ENCODE results near the gene ORC6.

Gene ORC6

DNA sequence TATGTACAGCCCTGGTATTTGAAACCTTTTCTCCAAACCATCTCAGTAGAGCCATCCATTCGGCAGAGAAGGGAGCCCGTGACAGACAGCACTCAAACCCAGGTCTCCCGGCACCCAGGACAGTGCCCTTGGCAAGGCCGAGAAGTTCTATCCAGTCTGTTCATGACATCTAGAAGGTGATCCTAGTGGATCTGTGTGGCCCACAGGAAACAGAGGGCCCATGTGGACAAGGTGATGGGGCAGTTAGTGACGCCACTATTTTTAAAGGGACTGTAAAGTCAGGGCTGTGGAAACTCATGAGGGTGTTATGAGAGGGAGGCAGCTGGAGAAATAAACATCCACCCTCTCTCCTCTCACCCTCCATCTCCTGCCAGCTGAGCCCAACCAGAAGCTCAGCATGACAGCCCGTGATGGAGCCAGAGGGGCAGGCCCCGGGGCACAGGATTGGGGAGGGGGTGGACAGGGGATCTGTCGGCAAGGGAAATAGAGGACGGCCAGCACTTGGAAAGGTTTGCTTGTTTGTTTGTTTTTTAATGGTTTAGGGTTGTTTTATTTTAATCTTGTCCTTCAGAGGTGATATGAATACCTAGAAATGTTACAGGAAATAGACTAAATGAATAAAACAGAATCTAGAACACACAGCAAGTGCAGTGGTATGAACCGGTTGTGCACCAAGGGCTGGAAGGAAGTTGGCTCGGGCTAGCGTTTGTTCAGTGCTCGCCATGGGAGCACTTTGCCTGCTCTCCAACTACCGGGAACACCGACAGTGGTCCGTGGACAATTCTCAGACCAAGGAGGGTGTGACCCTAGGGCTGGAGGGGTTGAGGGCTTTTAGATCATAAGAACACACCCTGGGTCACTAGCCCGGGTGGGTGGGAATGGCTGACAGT, 41.6 kb downstream of the ORC6 start:
- DNase-seq (no peak), ATAC-seq (replicated peaks) (no peak)
- Mint-ChIP-seq H3K4me3 (no peak overlapping the region), H3K4me1 (ENCODE audit: low read depth in 2 of 2) (no peaks in the 10 kb centered on the region), H3K27me3 (peaks cover 5 to 27% of the 10 kb centered on the region in 2 donors), H3K27ac (no peak overlapping the region), H3K36me3 (ENCODE audit: insufficient read depth) (no peaks in the 10 kb centered on the region), H3K9me3 (no peaks in the 10 kb centered on the region)

DNA sequence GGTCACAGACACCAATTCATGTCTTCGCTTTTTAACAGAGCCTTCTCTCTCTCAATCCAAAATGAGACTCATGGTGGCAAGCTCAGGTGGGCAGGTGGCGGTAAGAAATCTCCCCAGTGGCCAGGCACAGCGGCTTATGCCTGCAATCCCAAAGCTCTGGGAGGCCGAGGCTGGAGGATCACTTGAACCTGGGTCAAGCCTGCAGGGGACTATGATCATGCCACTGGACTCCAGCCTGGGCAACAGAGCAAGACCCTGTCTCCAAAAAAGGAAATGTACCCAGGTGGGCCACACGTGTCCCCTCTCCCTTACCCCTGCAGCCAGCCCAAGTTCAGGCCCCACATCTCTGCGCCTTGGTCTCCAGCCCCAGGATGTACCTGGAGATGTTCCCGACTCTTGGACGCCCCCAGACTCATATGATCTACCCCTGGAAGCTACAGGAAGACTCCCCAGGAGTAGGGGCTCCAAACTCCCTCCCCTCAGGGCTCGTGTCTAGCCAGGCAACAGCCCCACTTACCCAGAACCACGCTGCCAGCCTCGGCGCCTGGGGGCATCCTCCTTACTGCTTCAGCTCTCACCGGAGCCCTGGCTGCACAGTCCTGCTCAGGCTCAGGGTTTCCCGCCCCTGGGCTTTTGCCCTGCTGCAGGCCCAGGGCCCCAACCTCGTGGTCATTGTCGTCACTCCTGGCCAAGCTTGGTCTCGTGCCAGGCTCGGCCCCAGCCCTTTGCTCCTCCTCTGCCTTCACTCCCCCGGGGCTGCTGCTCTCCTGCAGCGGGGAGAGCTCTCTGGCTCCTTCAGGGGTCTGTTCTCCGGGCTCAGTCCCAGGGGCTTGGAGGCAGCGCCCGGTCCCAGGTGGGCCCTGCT, 42.5 kb downstream of the ORC6 start:
- no peak for ATAC-seq (replicated peaks)
- H3K9me3 Mint-ChIP-seq, result no peaks in the 10 kb centered on the region
- H3K4me1 Mint-ChIP-seq (ENCODE audit: low read depth in 2 of 2), result no peaks in the 10 kb centered on the region
- H3K27ac Mint-ChIP-seq, result no peak overlapping the region
- H3K27me3 Mint-ChIP-seq, result peaks cover 0 to 27% of the 10 kb centered on the region in 2 donors
- no peaks in the 10 kb centered on the region for H3K36me3 Mint-ChIP-seq (ENCODE audit: insufficient read depth)
- H3K4me3 Mint-ChIP-seq, result no peak overlapping the region
- DNase-seq, result no peak

DNA sequence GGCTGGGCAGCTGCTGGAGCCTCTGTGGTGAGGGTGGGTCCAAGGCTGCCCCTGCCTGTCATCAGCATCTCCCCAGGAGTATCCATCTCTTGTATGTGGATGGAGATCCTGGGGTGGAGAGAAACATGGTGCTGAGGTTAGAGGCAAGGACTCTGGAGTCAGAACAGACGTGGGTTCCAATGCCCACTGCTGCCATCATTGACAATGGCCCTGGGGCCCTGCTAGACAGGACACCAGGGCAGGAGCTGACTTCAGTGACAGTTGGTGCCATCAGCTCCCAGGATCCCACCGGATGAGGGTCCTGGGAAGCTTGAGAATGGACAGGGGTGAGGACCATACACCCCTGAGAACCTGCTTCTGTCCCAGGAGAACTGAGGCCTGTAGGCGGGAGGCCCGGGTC, 43.1 kb downstream of the ORC6 start:
- H3K27ac Mint-ChIP-seq, result no peak overlapping the region
- no peaks in the 10 kb centered on the region for H3K4me1 Mint-ChIP-seq (ENCODE audit: low read depth in 2 of 2)
- peaks cover 0 to 27% of the 10 kb centered on the region in 2 donors for H3K27me3 Mint-ChIP-seq
- H3K9me3 Mint-ChIP-seq, result no peaks in the 10 kb centered on the region
- H3K36me3 Mint-ChIP-seq (ENCODE audit: insufficient read depth), result no peaks in the 10 kb centered on the region
- DNase-seq (no peak), ATAC-seq (replicated peaks) (no peak)
- H3K4me3 Mint-ChIP-seq, result no peak overlapping the region

DNA sequence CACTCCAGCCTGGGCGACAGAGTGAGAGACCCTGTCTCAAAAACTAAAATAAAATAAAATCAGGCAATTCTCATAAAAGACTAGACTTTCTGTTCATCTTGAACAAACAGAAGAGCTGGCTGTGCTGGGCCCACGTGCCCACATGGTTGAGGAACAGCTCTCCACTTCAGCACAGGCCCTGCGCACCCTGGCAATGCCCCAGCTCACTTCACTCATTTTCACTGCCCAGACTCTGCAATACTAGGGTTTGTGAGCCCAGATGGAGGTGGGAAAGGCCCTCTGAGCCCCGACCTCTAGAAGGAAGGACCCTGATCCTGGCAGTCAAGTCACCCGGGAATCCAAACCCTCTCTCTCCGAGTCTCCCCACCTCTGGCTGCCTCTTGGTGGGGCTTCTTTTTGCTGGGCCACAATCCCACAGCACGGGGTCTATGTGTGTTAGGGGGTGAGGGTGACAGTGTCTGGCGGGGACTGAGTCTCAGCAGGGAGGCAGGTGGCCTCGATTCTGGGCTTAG, 43.9 kb downstream of the ORC6 start:
- Mint-ChIP-seq H3K36me3 (ENCODE audit: insufficient read depth) (no peaks in the 10 kb centered on the region), H3K27ac (no peak overlapping the region), H3K9me3 (no peaks in the 10 kb centered on the region), H3K4me3 (no peak overlapping the region), H3K4me1 (ENCODE audit: low read depth in 2 of 2) (no peaks in the 10 kb centered on the region), H3K27me3 (peaks cover 0 to 27% of the 10 kb centered on the region in 2 donors)
- ATAC-seq (replicated peaks), result no peak
- DNase-seq, result no peak

DNA sequence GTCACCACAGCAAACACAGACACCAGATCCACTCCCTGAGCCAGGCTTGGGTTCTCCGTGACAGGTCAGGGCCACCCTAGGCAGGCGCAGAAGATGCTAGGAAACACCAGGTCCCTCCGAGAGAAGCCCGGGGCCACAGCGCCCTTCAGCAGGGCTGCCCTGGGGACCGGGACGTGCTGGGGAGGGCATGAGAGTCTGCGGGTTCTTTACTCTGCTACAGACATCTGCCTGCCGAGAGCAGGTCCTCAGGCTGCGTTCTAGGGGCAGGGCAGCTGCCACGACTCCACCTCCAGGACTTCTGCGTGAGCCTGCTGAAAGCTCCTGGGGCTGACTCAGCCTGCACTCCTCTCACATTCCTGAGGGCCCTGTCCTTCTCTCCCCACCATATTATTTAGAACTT, 47.2 kb downstream of the ORC6 start:
- DNase-seq (no peak), ATAC-seq (replicated peaks) (no peak)
- H3K4me3 Mint-ChIP-seq, result no peak overlapping the region

DNA sequence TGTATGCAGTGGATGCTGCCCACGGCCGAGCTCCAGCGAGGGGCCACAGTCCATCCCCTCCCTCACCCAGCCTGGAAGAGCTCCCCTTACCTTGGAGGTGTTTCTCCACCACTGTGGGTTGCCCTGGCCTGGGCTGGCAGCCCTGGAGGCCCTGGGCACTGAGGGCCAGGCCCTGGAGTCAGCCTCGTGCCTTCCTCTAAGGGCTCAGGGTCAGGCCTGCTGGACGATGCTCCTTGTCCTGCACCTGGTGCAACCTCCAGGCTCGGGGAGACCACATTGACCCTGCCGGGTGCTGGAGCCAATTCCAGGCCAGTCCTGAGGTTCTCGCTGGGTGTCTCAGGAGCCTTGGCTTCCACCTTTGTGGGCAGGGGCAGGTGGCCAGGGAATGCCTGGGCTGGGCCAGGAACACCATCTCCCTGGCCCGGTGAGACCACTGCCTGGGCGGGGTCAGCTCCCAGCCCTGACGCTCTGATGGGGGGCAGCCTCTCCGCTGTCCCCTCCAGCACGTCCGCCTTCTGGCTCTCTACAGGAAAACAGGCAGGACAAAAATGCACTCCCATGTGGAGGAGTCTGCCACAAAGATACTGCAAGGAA, 48.3 kb downstream of the ORC6 start:
- Mint-ChIP-seq H3K4me3 (no peak overlapping the region), H3K27me3 (no peaks in the 10 kb centered on the region), H3K4me1 (ENCODE audit: low read depth in 2 of 2) (no peaks in the 10 kb centered on the region), H3K36me3 (ENCODE audit: insufficient read depth) (no peaks in the 10 kb centered on the region), H3K27ac (no peak overlapping the region), H3K9me3 (no peaks in the 10 kb centered on the region)
- no peak for ATAC-seq (replicated peaks)
- no peak for DNase-seq

More for the DNA sequence above, 47.2 kb downstream of the ORC6 start:
- no peaks in the 10 kb centered on the region for H3K4me1 Mint-ChIP-seq (ENCODE audit: low read depth in 2 of 2)
- no peaks in the 10 kb centered on the region for H3K27me3 Mint-ChIP-seq
- no peaks in the 10 kb centered on the region for H3K9me3 Mint-ChIP-seq
- no peaks in the 10 kb centered on the region for H3K36me3 Mint-ChIP-seq (ENCODE audit: insufficient read depth)
- no peak overlapping the region for H3K27ac Mint-ChIP-seq

DNA sequence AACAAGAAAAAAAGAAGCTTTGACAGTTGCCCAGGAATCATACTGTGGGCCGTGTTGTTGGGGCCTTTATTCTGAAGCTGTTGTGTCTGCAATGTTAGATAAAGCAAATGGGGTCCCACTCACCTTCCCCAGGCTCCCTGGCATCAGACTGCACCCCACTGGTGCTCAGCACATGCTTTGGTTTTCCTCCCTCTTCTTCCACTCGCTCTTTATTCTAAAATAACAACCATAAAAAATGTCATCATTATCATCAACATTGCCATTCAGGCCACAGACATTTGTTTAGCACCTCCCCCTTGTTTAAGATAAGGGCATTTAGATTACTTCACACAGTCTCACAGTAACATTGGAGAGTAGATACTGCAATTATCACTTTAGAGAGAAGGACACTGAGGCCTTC, 50.5 kb downstream of the ORC6 start:
- Mint-ChIP-seq H3K9me3 (no peaks in the 10 kb centered on the region), H3K27me3 (no peaks in the 10 kb centered on the region), H3K36me3 (ENCODE audit: insufficient read depth) (no peaks in the 10 kb centered on the region), H3K27ac (no peak overlapping the region), H3K4me1 (ENCODE audit: low read depth in 2 of 2) (peaks cover 0 to 3% of the 10 kb centered on the region in 2 donors), H3K4me3 (no peak overlapping the region)
- DNase-seq (no peak), ATAC-seq (replicated peaks) (no peak)

DNA sequence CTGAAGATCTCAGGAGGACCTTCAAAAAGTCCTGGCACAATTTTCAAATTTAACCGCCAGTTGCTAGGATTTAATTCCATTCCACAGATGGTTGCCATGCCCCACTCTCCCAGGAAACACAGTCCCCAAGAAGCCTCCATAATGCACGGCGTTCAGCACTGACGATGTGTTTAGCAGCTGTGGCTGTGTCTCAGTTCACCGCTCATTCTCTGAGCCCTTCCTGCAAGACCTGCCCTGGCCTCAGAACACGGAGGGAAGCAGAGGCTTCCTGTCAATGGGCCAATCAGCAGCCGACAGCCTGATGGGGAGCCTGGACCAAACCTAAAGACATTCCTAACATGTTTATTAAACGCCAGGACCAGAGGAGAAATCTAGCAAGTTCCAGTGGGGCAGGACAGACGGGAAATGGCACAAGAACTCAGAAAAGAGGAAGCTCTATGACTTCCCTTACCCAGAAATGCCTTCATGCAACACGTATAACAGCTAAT, 53.8 kb downstream of the ORC6 start:
- H3K27ac Mint-ChIP-seq, result peak overlapping the region in 1 of 2 donors; percentile 44
- no peaks in the 10 kb centered on the region for H3K9me3 Mint-ChIP-seq
- ATAC-seq (replicated peaks) (no peak), DNase-seq (no peak)
- H3K36me3 Mint-ChIP-seq (ENCODE audit: insufficient read depth), result no peaks in the 10 kb centered on the region
- H3K27me3 Mint-ChIP-seq, result peaks cover 0 to 6% of the 10 kb centered on the region in 2 donors
- peaks cover 0 to 3% of the 10 kb centered on the region in 2 donors for H3K4me1 Mint-ChIP-seq (ENCODE audit: low read depth in 2 of 2)
- H3K4me3 Mint-ChIP-seq, result peak overlapping the region in 1 of 2 donors; percentile 22

DNA sequence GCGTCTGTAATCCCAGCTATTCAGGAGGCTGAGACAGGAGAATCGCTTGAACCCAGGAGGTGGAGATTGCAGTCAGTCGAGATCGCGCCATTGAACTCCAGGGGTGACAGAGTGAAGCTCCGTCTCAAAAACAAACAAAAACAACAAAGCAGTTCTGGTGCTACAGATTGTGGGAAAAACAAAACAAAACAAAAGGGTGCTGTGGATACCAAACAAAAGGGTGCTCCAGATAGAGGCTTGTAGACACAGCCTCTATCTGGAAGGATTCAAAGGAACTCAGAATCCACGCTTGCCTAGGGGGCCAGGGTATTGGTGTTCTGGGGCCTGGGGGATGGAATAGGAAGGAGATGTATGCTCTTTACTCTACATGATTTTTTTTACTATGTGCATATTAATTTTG, 56.2 kb downstream of the ORC6 start:
- DNase-seq (no peak), ATAC-seq (replicated peaks) (no peak)
- H3K4me3 Mint-ChIP-seq, result no peak overlapping the region
- peaks cover 0 to 3% of the 10 kb centered on the region in 2 donors for H3K4me1 Mint-ChIP-seq (ENCODE audit: low read depth in 2 of 2)
- H3K27ac Mint-ChIP-seq, result no peak overlapping the region
- no peaks in the 10 kb centered on the region for H3K9me3 Mint-ChIP-seq
- H3K27me3 Mint-ChIP-seq, result peaks cover 0 to 19% of the 10 kb centered on the region in 2 donors
- no peaks in the 10 kb centered on the region for H3K36me3 Mint-ChIP-seq (ENCODE audit: insufficient read depth)

DNA sequence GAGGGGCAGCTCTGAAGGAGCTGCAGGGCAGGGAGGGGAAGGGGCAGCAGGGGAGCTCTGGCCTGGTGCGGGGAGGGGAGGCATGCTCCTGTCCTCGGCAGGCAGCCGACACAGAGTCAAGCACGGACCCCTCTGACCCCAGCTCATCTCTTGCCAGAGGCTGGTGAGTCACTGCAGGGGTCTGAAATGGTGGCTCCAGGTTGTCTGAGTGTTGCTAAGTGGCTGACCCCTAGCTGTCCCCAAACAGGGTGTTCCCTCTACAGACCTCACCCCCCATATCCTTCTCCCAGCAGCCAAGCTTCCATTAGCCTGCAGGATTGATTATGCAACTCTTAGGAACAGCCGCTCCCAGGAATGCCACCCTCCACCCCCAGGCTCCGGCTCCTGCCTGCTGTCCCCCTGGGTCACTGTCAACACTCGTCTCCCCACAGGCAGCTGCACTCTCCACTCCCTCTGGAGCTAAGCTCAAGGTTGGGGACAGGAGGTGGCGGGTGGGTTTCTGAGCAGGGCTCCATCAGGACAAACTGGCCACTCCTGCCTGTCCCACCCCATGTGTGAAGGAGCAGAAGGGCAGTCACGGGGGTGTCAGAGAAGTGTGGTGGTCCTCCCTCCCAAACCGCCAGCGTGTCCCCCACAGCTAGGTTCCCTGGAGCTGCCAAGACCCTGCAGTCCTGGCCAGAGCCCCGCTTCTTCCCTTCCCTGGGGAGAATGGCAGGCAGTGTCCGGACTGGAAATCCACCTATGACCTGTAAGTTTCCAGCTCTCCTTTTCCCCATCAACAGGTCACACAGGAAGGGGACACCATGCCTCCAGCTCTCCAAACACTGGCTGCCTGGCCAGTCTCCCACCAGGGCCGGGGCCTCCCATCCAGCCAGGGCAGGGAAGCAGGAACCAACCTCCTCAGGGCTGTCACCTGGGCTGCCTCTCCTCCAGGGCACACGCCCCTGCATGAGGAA, 57.6 kb downstream of the ORC6 start:
- Mint-ChIP-seq H3K4me1 (ENCODE audit: low read depth in 2 of 2) (peaks cover 0 to 5% of the 10 kb centered on the region in 2 donors), H3K27ac (no peak overlapping the region), H3K27me3 (peaks cover 0 to 19% of the 10 kb centered on the region in 2 donors), H3K9me3 (no peaks in the 10 kb centered on the region), H3K36me3 (ENCODE audit: insufficient read depth) (no peaks in the 10 kb centered on the region), H3K4me3 (no peak overlapping the region)
- DNase-seq (no peak), ATAC-seq (replicated peaks) (no peak)
